ENCODE data around the gene HADHA. TPM values are rescaled to one million over a fixed set of nuclear protein-coding genes. Genes with fewer than 3 reads are reported as not detected.

HADHA gene
- total RNA-seq, 1 experiment from 2014 or later = 101 TPM

DNA sequence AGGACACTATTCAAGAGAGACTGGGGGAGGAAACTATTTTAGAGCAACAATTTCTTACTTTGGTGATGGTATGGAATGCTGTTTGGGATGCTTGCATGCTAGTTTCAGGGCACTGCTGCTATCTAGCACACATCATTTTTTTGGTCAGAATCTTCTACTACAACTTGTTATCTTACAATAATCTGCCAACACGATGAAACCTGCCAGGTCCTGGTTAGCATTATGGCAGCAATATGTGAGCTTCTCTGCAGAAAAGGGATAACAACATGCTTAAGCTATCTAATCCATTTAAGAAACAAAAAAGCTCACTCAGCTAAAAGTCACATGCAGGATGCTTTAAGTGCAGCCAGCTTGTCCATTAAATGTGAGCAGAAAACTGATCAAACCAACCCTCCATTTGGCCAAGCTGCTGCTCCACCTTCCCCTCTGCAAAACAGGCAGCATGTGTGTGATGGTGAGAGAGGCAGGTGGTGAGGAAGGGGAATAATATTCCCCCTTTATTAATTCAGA, 41.4 kb downstream of the HADHA start:
- Histone ChIP-seq H3K4me1 (ENCODE audit: control insufficient read depth in 1 of 2, insufficient read depth in 2 of 2, low read length in 2 of 2) (no peaks in the 10 kb centered on the region), H3K9ac (ENCODE audit: low read length) (no peak overlapping the region), H2AFZ (ENCODE audit: low read depth, low read length, poor library complexity, severe bottlenecking) (no peak overlapping the region), H3K9me3 (ENCODE audit: control insufficient read depth in 1 of 2, insufficient read depth in 1 of 2, low read depth in 1 of 2, low read length in 2 of 2) (no peaks in the 10 kb centered on the region), H3K9me2 (ENCODE audit: insufficient read depth) (no peaks in the 10 kb centered on the region), H3K79me2 (ENCODE audit: insufficient read depth, low read length) (no peaks in the 10 kb centered on the region), H3K36me3 (ENCODE audit: control insufficient read depth in 1 of 2, insufficient read depth in 2 of 2, low read length in 2 of 2) (peaks cover 9 to 22% of the 10 kb centered on the region in 2 experiments; a peak in 3 of 4 replicates), H4K20me1 (ENCODE audit: insufficient read depth) (no peaks in the 10 kb centered on the region), H3K4me3 (replicated peaks in 1 of 2; ENCODE audit: low read depth in 1 of 2, low read length in 2 of 2) (no peak overlapping the region), H3K27me3 (ENCODE audit: insufficient read depth, low read length) (no peaks in the 10 kb centered on the region), H3K4me2 (ENCODE audit: low read length) (no peak overlapping the region), H3K27ac (ENCODE audit: low read depth, low read length) (no peak overlapping the region)
- intact Hi-C loops (cut with micrococcal nuclease) = no loop called here
- ChIA-PET RAD21 (ENCODE audit: low non-redundant PET in 1 of 2, low total read pairs in 2 of 2, uncharacterized antibody in 2 of 2, unreplicated experiment in 2 of 2) (no interaction called here), POLR2A (no interaction called here), CTCF (no interaction called here)
- TF ChIP-seq SIN3A (IDR thresholded peaks at IDR 0.05; ENCODE audit: low read depth) (no peak), FOSL1 (IDR thresholded peaks at IDR 0.05; ENCODE audit: low read depth) (no peak), ATF3 (IDR thresholded peaks at IDR 0.05) (no peak), EZH2 (IDR thresholded peaks at IDR 0.05) (no peak)
- no peak for DNase-seq (ENCODE audit: low read depth, low spot score)
- no peak for ATAC-seq
- BruUV-seq (replicated peaks) = TSS peak; percentile 27

GRCh38 chr2:26197516-26197915, 46.9 kb downstream of the HADHA start:
- Histone ChIP-seq H3K27ac (ENCODE audit: low read depth, low read length) (no peak overlapping the region), H2AFZ (ENCODE audit: low read depth, low read length, poor library complexity, severe bottlenecking) (no peak overlapping the region), H4K20me1 (ENCODE audit: insufficient read depth) (no peaks in the 10 kb centered on the region), H3K9ac (ENCODE audit: low read length) (no peak overlapping the region), H3K4me3 (replicated peaks in 1 of 2; ENCODE audit: low read depth in 1 of 2, low read length in 2 of 2) (no peak overlapping the region), H3K4me2 (ENCODE audit: low read length) (no peak overlapping the region), H3K9me3 (ENCODE audit: control insufficient read depth in 1 of 2, insufficient read depth in 1 of 2, low read depth in 1 of 2, low read length in 2 of 2) (no peaks in the 10 kb centered on the region), H3K36me3 (ENCODE audit: control insufficient read depth in 1 of 2, insufficient read depth in 2 of 2, low read length in 2 of 2) (peaks cover 33 to 41% of the 10 kb centered on the region in 2 experiments; a peak in 3 of 4 replicates), H3K79me2 (ENCODE audit: insufficient read depth, low read length) (no peaks in the 10 kb centered on the region), H3K4me1 (ENCODE audit: control insufficient read depth in 1 of 2, insufficient read depth in 2 of 2, low read length in 2 of 2) (no peaks in the 10 kb centered on the region), H3K9me2 (ENCODE audit: insufficient read depth) (no peaks in the 10 kb centered on the region), H3K27me3 (ENCODE audit: insufficient read depth, low read length) (no peaks in the 10 kb centered on the region)
- no TSS peak for BruUV-seq (replicated peaks)
- RAD21 ChIA-PET (ENCODE audit: low non-redundant PET in 1 of 2, low total read pairs in 2 of 2, uncharacterized antibody in 2 of 2, unreplicated experiment in 2 of 2) = no interaction called here
- no peak for DNase-seq (ENCODE audit: low read depth, low spot score)
- CTCF ChIA-PET = no interaction called here
- POLR2A ChIA-PET = no interaction called here
- intact Hi-C loops (cut with micrococcal nuclease) = no loop called here
- no peak for ATAC-seq
- TF ChIP-seq TCF7L2 (IDR thresholded peaks at IDR 0.05; ENCODE audit: borderline replicate concordance, extremely low read depth, insufficient read depth, insufficient read length) = no peak
- TF ChIP-seq EGR1 (IDR thresholded peaks at IDR 0.05; ENCODE audit: low read depth) = no peak
- TF ChIP-seq JUND (IDR thresholded peaks at IDR 0.05) = no peak
- TF ChIP-seq, protein P1, sequence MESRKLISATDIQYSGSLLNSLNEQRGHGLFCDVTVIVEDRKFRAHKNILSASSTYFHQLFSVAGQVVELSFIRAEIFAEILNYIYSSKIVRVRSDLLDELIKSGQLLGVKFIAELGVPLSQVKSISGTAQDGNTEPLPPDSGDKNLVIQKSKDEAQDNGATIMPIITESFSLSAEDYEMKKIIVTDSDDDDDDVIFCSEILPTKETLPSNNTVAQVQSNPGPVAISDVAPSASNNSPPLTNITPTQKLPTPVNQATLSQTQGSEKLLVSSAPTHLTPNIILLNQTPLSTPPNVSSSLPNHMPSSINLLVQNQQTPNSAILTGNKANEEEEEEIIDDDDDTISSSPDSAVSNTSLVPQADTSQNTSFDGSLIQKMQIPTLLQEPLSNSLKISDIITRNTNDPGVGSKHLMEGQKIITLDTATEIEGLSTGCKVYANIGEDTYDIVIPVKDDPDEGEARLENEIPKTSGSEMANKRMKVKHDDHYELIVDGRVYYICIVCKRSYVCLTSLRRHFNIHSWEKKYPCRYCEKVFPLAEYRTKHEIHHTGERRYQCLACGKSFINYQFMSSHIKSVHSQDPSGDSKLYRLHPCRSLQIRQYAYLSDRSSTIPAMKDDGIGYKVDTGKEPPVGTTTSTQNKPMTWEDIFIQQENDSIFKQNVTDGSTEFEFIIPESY (IDR thresholded peaks at IDR 0.05; ENCODE audit: extremely low read depth, insufficient replicate concordance, low read length) = no peak
- TF ChIP-seq CEBPB (IDR thresholded peaks at IDR 0.05; ENCODE audit: low read depth) = no peak
- no peak for TF ChIP-seq POLR2AphosphoS5 (IDR thresholded peaks at IDR 0.05; ENCODE audit: low read depth, low read length)
- no peak for TF ChIP-seq POLR2A (IDR thresholded peaks at IDR 0.05; ENCODE audit: borderline replicate concordance, extremely low read depth, insufficient read depth, insufficient read length)
- TF ChIP-seq ZNF274 (IDR thresholded peaks at IDR 0.05; ENCODE audit: low read depth, low read length) = no peak
- TF ChIP-seq CBX3 (IDR thresholded peaks at IDR 0.05; ENCODE audit: low read depth) = no peak
- TF ChIP-seq ATF3 (IDR thresholded peaks at IDR 0.05) = no peak
- no peak for TF ChIP-seq SRF (IDR thresholded peaks at IDR 0.05; ENCODE audit: low read depth)
- TF ChIP-seq RAD21 (IDR thresholded peaks at IDR 0.05; ENCODE audit: low read depth) = no peak
- TF ChIP-seq REST (IDR thresholded peaks at IDR 0.05; ENCODE audit: low read depth) = no peak
- TF ChIP-seq SP1 (IDR thresholded peaks at IDR 0.05; ENCODE audit: low read depth) = no peak

Measured in HCT116 (cell line).